Liver (tissue), 3 donors: ENCODE results near the gene IRGQ.

Experiments
- ATF3 ChIP-seq: IDR thresholded peaks from 2 replicates; pipeline ENCODE4 v1.6.1; 2016; ENCODE audit warnings: antibody characterized with exemption
- CTCF ChIP-seq: fragments of 150-350 bp; IDR thresholded peaks from 2 replicates; pipeline ENCODE4 v1.5.1; 2017; ENCODE audit warnings: improper control_type of control experiment, low read depth, low read length; ENCODE audit not compliant: missing input control
- EGR1 ChIP-seq, 2 donors: IDR thresholded peaks; 2 replicates each; pipeline ENCODE4 v1.6.1; 2016 to 2018; ENCODE audit warnings: antibody characterized with exemption in 2 of 2, low read depth in 2 of 2
- JUND ChIP-seq, 2 donors: IDR thresholded peaks; 2 replicates each; pipeline ENCODE4 v1.6.1; 2016; ENCODE audit warnings: antibody characterized with exemption in 2 of 2
- TAF1 ChIP-seq: conservative IDR thresholded peaks from 2 replicates; pipeline ENCODE4 v1.6.1; 2016; ENCODE audit warnings: antibody characterized with exemption, mild to moderate bottlenecking
- TF ChIP-seq, protein P1 (sequence below): IDR thresholded peaks from 2 replicates; pipeline ENCODE4 v1.6.1; 2016; ENCODE audit warnings: antibody characterized with exemption, mild to moderate bottlenecking
- donor health status: healthy.
- donor health status: healthy.

DNA sequence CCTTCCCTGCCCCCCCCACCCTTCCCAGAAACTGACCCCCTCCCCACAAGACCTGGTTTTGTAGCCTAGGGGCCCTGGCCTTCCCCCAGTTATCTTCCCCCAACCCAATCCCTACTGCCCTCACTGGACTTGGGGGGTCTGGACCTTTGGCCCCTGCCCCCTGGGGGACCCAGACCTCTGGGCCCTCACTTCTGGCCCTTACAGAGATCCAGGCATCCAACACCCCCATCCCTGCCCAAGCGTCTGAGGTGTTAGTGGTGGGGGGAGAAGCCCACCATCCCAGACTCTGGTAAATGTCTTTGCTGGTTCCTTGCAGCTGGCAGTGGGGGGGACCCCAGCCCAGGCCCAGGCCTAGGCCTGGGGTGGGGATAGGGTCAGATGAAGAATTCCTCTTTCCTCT, 27.0 kb upstream of the IRGQ start:
- TF ChIP-seq, protein P1, sequence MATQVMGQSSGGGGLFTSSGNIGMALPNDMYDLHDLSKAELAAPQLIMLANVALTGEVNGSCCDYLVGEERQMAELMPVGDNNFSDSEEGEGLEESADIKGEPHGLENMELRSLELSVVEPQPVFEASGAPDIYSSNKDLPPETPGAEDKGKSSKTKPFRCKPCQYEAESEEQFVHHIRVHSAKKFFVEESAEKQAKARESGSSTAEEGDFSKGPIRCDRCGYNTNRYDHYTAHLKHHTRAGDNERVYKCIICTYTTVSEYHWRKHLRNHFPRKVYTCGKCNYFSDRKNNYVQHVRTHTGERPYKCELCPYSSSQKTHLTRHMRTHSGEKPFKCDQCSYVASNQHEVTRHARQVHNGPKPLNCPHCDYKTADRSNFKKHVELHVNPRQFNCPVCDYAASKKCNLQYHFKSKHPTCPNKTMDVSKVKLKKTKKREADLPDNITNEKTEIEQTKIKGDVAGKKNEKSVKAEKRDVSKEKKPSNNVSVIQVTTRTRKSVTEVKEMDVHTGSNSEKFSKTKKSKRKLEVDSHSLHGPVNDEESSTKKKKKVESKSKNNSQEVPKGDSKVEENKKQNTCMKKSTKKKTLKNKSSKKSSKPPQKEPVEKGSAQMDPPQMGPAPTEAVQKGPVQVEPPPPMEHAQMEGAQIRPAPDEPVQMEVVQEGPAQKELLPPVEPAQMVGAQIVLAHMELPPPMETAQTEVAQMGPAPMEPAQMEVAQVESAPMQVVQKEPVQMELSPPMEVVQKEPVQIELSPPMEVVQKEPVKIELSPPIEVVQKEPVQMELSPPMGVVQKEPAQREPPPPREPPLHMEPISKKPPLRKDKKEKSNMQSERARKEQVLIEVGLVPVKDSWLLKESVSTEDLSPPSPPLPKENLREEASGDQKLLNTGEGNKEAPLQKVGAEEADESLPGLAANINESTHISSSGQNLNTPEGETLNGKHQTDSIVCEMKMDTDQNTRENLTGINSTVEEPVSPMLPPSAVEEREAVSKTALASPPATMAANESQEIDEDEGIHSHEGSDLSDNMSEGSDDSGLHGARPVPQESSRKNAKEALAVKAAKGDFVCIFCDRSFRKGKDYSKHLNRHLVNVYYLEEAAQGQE: no peak
- no peak for TF ChIP-seq CTCF
- TF ChIP-seq ATF3: no peak
- no peak for TF ChIP-seq JUND (IDR thresholded peaks at IDR 0.05)
- no peak for TF ChIP-seq TAF1
- no peak for TF ChIP-seq EGR1 (IDR thresholded peaks at IDR 0.05; ENCODE audit: low read depth in 2 of 2)
